GM23338 (cell line): ENCODE results near the gene SYNPR. TPM values are rescaled to one million over a fixed set of nuclear protein-coding genes. Genes with fewer than 3 reads are reported as not detected.

Experiments
- ATAC-seq: fragments of 200-7000 bp; cut with Tn5 transposase; 3 replicates; pipeline ENCODE4 v1.9.1; 2020
- DNase-seq: peaks from one replicate; pipeline ENCODE4 v3.0.0-alpha.2; 2015; ENCODE audit warnings: low spot score
- H2AFZ ChIP-seq: fragments of 200-600 bp; sonication (generic); 2 replicates; pipeline ENCODE4 v1.8.0; 2016; ENCODE audit warnings: antibody characterized with exemption, mild to moderate bottlenecking, moderate library complexity
- H3F3A ChIP-seq: fragments of 200-600 bp; sonication (generic); replicated peaks from 2 replicates; pipeline ENCODE4 v1.8.0; 2017; ENCODE audit warnings: antibody characterized with exemption, mixed run types, low read depth
- H3K27ac ChIP-seq: fragments of 200-600 bp; sonication (generic); 2 replicates; pipeline ENCODE4 v1.6.1; 2016; ENCODE audit warnings: low read depth
- H3K27me3 ChIP-seq: fragments of 200-600 bp; sonication (generic); 2 replicates; pipeline ENCODE4 v1.8.0; 2016; ENCODE audit warnings: mild to moderate bottlenecking, mixed run types, moderate library complexity; ENCODE audit not compliant: insufficient read depth
- H3K36me3 ChIP-seq: fragments of 200-600 bp; sonication (generic); 2 replicates; pipeline ENCODE4 v1.8.0; 2016; ENCODE audit warnings: mild to moderate bottlenecking; ENCODE audit not compliant: insufficient read depth
- H3K4me1 ChIP-seq: fragments of 200-600 bp; sonication (generic); 2 replicates; pipeline ENCODE4 v1.8.0; 2016; ENCODE audit warnings: mild to moderate bottlenecking, moderate library complexity; ENCODE audit not compliant: insufficient read depth
- H3K4me2 ChIP-seq: fragments of 200-600 bp; sonication (generic); 2 replicates; pipeline ENCODE4 v1.7.1; 2017; ENCODE audit warnings: mixed run types
- H3K4me3 ChIP-seq: fragments of 200-600 bp; sonication (generic); 2 replicates; pipeline ENCODE4 v1.6.1; 2016; ENCODE audit warnings: mixed run types
- H3K79me2 ChIP-seq: fragments of 200-600 bp; sonication (generic); replicated peaks from 2 replicates; pipeline ENCODE4 v1.8.0; 2017; ENCODE audit warnings: mild to moderate bottlenecking; ENCODE audit not compliant: insufficient read depth
- H3K9me2 ChIP-seq: fragments of 200-600 bp; sonication (generic); 2 replicates; pipeline ENCODE4 v1.8.0; 2017; ENCODE audit not compliant: insufficient read depth
- H4K20me1 ChIP-seq: fragments of 200-600 bp; sonication (generic); replicated peaks from 2 replicates; pipeline ENCODE4 v1.8.0; 2017; ENCODE audit warnings: mild to moderate bottlenecking; ENCODE audit not compliant: insufficient read depth
- H3K27ac Mint-ChIP-seq: 2 replicates; pipeline ENCODE4 v1.8.0; 2020; ENCODE audit warnings: inconsistent platforms, mild to moderate bottlenecking, moderate library complexity, mixed read lengths
- H3K27me3 Mint-ChIP-seq: 3 replicates; pipeline ENCODE4 v1.8.0; 2022; ENCODE audit warnings: low read depth, mild to moderate bottlenecking, moderate library complexity, mixed read lengths, inconsistent platforms; ENCODE audit not compliant: insufficient read depth, poor library complexity
- H3K36me3 Mint-ChIP-seq: 3 replicates; pipeline ENCODE4 v1.8.0; 2021; ENCODE audit warnings: low read depth, mild to moderate bottlenecking, inconsistent platforms, moderate library complexity, mixed read lengths
- H3K4me1 Mint-ChIP-seq: 3 replicates; pipeline ENCODE4 v1.8.0; 2020; ENCODE audit warnings: mild to moderate bottlenecking, inconsistent platforms, mixed read lengths
- H3K4me3 Mint-ChIP-seq: 3 replicates; pipeline ENCODE4 v1.8.0; 2021; ENCODE audit warnings: moderate library complexity, mild to moderate bottlenecking, inconsistent platforms, mixed read lengths
- H3K9me3 Mint-ChIP-seq: 3 replicates; pipeline ENCODE4 v1.8.0; 2020; ENCODE audit warnings: moderate library complexity, mild to moderate bottlenecking, inconsistent platforms, mixed read lengths
- CREB1 ChIP-seq: fragments of 250-450 bp; sonication (Bioruptor Pico); IDR thresholded peaks from 2 replicates; pipeline ENCODE4 v1.5.0; 2020; ENCODE audit warnings: low read depth, mild to moderate bottlenecking, moderate library complexity
- EZH2 ChIP-seq: fragments of 200-600 bp; sonication (generic); IDR thresholded peaks from one replicate; pipeline ENCODE4 v1.8.0; 2017; ENCODE audit warnings: antibody characterized with exemption, mild to moderate bottlenecking, low read depth; ENCODE audit not compliant: unreplicated experiment
- EZH2phosphoT487 ChIP-seq: fragments of 200-600 bp; sonication (generic); IDR thresholded peaks from one replicate; pipeline ENCODE4 v1.8.1; 2018; ENCODE audit warnings: antibody characterized with exemption; ENCODE audit not compliant: unreplicated experiment
- JUNB ChIP-seq: IDR thresholded peaks from one replicate; pipeline ENCODE4 v1.6.1; 2016; ENCODE audit warnings: antibody characterized with exemption; ENCODE audit not compliant: unreplicated experiment
- NANOG ChIP-seq: IDR thresholded peaks from 2 replicates; pipeline ENCODE4 v1.6.1; 2016; ENCODE audit warnings: antibody characterized with exemption, borderline replicate concordance
- POLR2AphosphoS5 ChIP-seq: IDR thresholded peaks from 2 replicates; pipeline ENCODE4 v1.6.1; 2016; ENCODE audit warnings: antibody characterized with exemption, low read depth
- STAT1 ChIP-seq: IDR thresholded peaks from one replicate; pipeline ENCODE4 v1.6.1; 2016; ENCODE audit warnings: antibody characterized with exemption; ENCODE audit not compliant: unreplicated experiment
- ZNF114 ChIP-seq: fragments of 250-450 bp; sonication (Bioruptor Pico); IDR thresholded peaks from 2 replicates; pipeline ENCODE4 v1.5.0; 2020; ENCODE audit warnings: mild to moderate bottlenecking, moderate library complexity
- ZNF331 ChIP-seq: fragments of 250-450 bp; sonication (Bioruptor Pico); IDR thresholded peaks from 2 replicates; pipeline ENCODE4 v1.5.0; 2020; ENCODE audit warnings: low read depth, mild to moderate bottlenecking, moderate library complexity
- polyA plus RNA-seq: library from polyadenylated mRNA; unstranded; fragments of >200 nt; fragmentation: Nextera tagmentation; extraction: Ambion mirVana; gene quantifications from 2 replicates; pipeline ENCODE4 v1.2.1, GENCODE V29; 2016
- total RNA-seq: library from RNA; depleted of rRNA; stranded (reverse); fragments of >200 nt; shearing (Covaris generic); gene quantifications from 2 replicates; pipeline ENCODE4 v1.2.3, GENCODE V29; 2014
- TF ChIP-seq, protein P1 (sequence below): fragments of 250-450 bp; sonication (Bioruptor Pico); IDR thresholded peaks from 2 replicates; pipeline ENCODE4 v1.5.0; 2020; ENCODE audit warnings: mild to moderate bottlenecking, moderate library complexity
- TF ChIP-seq, protein P2 (sequence below): IDR thresholded peaks from 2 replicates; pipeline ENCODE4 v1.6.1; 2016; ENCODE audit warnings: antibody characterized with exemption
- TF ChIP-seq, protein P3 (sequence below), 2 experiments: fragments of 200-600 bp in 1 of 2; sonication (generic) in 1 of 2; conservative IDR thresholded peaks; 2 replicates each; pipeline versions ENCODE4 v1.5.1 to v1.6.1; 2016 to 2017; ENCODE audit warnings: antibody characterized with exemption in 2 of 2, low read depth in 2 of 2, mild to moderate bottlenecking in 2 of 2, moderate library complexity in 1 of 2
- TF ChIP-seq, protein P4 (sequence below): IDR thresholded peaks from one replicate; pipeline ENCODE4 v1.6.1; 2018; ENCODE audit warnings: antibody characterized with exemption; ENCODE audit not compliant: unreplicated experiment

The SYNPR gene
- total and polyA plus RNA-seq, 2 experiments from 2014 or later: 0.38 to 0.55 TPM

DNA sequence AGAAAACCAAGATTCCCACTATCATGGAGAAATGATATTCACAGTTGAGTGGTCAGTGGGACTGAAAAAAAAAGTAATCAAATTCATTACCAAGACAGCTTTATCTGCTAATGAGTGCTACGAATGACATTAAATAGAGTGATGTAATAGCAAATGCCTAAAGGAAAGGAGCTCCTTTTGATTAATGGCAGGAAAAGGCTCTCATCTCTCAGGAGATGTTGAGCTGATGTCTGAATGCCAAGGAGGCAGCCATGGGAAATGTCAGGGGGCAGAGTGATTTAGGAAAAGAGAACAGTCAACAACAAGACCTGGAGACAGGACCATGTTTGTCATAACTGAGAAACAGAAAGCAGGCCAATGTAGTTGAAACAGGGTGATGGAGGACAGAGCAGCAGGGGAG is 277.7 kb downstream of the SYNPR start:
- Mint-ChIP-seq H3K9me3 (no peaks in the 10 kb centered on the region), H3K36me3 (no peaks in the 10 kb centered on the region), H3K27me3 (no peaks in the 10 kb centered on the region), H3K4me3 (no peak overlapping the region), H3K27ac (no peak overlapping the region), H3K4me1 (peaks cover 9% of the 10 kb centered on the region)
- Histone ChIP-seq H3K4me1 (peaks cover 14% of the 10 kb centered on the region; the same call in 1 of the 2 replicates), H3K27ac (no peak overlapping the region), H2AFZ (no peak overlapping the region), H3K4me2 (no peak overlapping the region), H3K36me3 (no peaks in the 10 kb centered on the region), H3K4me3 (no peak overlapping the region), H3K79me2 (no peaks in the 10 kb centered on the region), H4K20me1 (no peaks in the 10 kb centered on the region), H3K9me2 (no peaks in the 10 kb centered on the region), H3K27me3 (no peaks in the 10 kb centered on the region), H3F3A (no peaks in the 10 kb centered on the region)
- TF ChIP-seq, protein P1, sequence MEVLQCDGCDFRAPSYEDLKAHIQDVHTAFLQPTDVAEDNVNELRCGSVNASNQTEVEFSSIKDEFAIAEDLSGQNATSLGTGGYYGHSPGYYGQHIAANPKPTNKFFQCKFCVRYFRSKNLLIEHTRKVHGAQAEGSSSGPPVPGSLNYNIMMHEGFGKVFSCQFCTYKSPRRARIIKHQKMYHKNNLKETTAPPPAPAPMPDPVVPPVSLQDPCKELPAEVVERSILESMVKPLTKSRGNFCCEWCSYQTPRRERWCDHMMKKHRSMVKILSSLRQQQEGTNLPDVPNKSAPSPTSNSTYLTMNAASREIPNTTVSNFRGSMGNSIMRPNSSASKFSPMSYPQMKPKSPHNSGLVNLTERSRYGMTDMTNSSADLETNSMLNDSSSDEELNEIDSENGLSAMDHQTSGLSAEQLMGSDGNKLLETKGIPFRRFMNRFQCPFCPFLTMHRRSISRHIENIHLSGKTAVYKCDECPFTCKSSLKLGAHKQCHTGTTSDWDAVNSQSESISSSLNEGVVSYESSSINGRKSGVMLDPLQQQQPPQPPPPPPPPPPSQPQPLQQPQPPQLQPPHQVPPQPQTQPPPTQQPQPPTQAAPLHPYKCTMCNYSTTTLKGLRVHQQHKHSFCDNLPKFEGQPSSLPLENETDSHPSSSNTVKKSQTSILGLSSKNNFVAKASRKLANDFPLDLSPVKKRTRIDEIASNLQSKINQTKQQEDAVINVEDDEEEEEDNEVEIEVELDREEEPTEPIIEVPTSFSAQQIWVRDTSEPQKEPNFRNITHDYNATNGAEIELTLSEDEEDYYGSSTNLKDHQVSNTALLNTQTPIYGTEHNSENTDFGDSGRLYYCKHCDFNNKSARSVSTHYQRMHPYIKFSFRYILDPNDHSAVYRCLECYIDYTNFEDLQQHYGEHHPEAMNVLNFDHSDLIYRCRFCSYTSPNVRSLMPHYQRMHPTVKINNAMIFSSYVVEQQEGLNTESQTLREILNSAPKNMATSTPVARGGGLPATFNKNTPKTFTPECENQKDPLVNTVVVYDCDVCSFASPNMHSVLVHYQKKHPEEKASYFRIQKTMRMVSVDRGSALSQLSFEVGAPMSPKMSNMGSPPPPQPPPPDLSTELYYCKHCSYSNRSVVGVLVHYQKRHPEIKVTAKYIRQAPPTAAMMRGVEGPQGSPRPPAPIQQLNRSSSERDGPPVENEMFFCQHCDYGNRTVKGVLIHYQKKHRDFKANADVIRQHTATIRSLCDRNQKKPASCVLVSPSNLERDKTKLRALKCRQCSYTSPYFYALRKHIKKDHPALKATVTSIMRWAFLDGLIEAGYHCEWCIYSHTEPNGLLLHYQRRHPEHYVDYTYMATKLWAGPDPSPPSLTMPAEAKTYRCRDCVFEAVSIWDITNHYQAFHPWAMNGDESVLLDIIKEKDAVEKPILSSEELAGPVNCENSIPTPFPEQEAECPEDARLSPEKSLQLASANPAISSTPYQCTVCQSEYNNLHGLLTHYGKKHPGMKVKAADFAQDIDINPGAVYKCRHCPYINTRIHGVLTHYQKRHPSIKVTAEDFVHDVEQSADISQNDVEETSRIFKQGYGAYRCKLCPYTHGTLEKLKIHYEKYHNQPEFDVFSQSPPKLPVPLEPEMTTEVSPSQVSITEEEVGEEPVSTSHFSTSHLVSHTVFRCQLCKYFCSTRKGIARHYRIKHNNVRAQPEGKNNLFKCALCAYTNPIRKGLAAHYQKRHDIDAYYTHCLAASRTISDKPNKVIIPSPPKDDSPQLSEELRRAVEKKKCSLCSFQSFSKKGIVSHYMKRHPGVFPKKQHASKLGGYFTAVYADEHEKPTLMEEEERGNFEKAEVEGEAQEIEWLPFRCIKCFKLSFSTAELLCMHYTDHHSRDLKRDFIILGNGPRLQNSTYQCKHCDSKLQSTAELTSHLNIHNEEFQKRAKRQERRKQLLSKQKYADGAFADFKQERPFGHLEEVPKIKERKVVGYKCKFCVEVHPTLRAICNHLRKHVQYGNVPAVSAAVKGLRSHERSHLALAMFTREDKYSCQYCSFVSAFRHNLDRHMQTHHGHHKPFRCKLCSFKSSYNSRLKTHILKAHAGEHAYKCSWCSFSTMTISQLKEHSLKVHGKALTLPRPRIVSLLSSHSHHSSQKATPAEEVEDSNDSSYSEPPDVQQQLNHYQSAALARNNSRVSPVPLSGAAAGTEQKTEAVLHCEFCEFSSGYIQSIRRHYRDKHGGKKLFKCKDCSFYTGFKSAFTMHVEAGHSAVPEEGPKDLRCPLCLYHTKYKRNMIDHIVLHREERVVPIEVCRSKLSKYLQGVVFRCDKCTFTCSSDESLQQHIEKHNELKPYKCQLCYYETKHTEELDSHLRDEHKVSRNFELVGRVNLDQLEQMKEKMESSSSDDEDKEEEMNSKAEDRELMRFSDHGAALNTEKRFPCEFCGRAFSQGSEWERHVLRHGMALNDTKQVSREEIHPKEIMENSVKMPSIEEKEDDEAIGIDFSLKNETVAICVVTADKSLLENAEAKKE: no peak
- TF ChIP-seq EZH2phosphoT487 (no peak), STAT1 (no peak), EZH2 (no peak), POLR2AphosphoS5 (no peak), ZNF331 (CRISPR knock-in tag) (no peak), JUNB (no peak), NANOG (no peak), ZNF114 (no peak), CREB1 (CRISPR knock-in tag) (no peak)
- TF ChIP-seq, protein P2, sequence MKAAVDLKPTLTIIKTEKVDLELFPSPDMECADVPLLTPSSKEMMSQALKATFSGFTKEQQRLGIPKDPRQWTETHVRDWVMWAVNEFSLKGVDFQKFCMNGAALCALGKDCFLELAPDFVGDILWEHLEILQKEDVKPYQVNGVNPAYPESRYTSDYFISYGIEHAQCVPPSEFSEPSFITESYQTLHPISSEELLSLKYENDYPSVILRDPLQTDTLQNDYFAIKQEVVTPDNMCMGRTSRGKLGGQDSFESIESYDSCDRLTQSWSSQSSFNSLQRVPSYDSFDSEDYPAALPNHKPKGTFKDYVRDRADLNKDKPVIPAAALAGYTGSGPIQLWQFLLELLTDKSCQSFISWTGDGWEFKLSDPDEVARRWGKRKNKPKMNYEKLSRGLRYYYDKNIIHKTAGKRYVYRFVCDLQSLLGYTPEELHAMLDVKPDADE: no peak
- TF ChIP-seq, protein P3, sequence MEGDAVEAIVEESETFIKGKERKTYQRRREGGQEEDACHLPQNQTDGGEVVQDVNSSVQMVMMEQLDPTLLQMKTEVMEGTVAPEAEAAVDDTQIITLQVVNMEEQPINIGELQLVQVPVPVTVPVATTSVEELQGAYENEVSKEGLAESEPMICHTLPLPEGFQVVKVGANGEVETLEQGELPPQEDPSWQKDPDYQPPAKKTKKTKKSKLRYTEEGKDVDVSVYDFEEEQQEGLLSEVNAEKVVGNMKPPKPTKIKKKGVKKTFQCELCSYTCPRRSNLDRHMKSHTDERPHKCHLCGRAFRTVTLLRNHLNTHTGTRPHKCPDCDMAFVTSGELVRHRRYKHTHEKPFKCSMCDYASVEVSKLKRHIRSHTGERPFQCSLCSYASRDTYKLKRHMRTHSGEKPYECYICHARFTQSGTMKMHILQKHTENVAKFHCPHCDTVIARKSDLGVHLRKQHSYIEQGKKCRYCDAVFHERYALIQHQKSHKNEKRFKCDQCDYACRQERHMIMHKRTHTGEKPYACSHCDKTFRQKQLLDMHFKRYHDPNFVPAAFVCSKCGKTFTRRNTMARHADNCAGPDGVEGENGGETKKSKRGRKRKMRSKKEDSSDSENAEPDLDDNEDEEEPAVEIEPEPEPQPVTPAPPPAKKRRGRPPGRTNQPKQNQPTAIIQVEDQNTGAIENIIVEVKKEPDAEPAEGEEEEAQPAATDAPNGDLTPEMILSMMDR (conservative IDR thresholded peaks at IDR 0.05; ENCODE audit: low read depth in 2 of 2): no peak
- TF ChIP-seq, protein P4, sequence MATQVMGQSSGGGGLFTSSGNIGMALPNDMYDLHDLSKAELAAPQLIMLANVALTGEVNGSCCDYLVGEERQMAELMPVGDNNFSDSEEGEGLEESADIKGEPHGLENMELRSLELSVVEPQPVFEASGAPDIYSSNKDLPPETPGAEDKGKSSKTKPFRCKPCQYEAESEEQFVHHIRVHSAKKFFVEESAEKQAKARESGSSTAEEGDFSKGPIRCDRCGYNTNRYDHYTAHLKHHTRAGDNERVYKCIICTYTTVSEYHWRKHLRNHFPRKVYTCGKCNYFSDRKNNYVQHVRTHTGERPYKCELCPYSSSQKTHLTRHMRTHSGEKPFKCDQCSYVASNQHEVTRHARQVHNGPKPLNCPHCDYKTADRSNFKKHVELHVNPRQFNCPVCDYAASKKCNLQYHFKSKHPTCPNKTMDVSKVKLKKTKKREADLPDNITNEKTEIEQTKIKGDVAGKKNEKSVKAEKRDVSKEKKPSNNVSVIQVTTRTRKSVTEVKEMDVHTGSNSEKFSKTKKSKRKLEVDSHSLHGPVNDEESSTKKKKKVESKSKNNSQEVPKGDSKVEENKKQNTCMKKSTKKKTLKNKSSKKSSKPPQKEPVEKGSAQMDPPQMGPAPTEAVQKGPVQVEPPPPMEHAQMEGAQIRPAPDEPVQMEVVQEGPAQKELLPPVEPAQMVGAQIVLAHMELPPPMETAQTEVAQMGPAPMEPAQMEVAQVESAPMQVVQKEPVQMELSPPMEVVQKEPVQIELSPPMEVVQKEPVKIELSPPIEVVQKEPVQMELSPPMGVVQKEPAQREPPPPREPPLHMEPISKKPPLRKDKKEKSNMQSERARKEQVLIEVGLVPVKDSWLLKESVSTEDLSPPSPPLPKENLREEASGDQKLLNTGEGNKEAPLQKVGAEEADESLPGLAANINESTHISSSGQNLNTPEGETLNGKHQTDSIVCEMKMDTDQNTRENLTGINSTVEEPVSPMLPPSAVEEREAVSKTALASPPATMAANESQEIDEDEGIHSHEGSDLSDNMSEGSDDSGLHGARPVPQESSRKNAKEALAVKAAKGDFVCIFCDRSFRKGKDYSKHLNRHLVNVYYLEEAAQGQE: no peak
- ATAC-seq (no peak), DNase-seq (no peak)
